CD4-positive, alpha-beta T cell treated with Interleukin-6 for 4 hours (primary cell): Measurements from ENCODE around the gene OR2AG2.
A peak's percentile ranks its signal among the peaks of the same experiment; 100 is the strongest.

ENCODE experiments used
- DNase-seq: peaks from one replicate; pipeline ENCODE4 v3.0.0-alpha.2; 2020; ENCODE audit warnings: mixed read lengths

OR2AG2 gene

DNA sequence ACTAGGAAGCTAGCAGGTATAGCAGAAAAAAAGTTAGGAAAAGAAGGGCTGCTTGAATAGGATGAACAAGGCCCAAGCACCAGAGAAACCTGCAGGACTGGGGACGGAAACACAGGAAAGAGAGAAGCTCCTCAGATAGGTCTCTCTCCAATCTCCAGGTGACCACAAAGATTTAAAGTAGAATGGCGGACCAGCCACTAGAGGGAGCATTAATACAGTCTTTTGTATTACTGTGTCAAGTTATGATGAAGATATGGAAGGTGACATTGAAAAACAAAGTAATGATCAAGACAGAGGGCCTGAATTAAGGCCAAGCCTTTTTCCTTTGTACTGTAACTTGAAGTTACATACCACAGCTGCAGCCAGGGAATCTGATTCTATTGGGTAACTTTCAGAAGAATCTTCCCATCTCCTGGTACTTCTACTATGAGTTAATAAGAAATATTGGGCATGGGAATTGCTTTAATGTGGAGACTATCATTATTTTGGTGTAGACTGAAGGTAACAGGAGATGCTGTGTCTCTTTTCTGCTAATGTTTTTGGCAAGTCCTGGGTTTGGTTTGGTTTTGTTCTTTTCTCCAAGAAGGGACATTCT is 33.8 kb downstream of the OR2AG2 start:
- DNase-seq, result peak; percentile 80

DNA sequence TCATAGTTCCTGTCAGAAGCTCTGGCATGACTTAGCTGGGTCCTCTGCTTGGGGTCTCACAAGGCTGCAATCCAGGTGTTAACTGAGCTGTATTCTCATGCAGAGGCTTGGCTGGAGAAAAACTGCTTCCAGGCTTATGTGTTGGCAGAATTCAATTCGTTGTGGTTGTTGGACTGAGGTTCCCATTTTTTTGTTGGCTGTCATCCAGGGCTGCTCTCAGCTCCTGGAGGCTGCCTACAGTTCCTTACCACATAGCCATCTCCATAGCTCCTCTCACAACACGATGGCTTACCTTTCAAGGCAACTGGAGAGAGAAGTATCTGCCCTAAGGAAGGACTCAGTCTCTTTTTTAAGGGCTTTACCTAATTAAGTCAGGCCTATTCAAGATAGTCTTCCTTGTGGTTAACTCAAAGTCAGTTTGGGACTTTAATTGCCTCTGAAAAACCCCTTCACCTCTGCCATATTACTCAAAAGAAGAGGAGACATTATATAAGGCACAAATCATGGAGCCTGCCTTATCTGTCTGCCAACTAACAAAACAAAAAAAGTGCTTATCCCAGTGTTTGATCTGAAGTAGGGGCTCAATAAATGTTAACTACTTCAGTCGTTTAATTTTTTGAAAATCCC is 35.2 kb downstream of the OR2AG2 start:
- no peak for DNase-seq

DNA sequence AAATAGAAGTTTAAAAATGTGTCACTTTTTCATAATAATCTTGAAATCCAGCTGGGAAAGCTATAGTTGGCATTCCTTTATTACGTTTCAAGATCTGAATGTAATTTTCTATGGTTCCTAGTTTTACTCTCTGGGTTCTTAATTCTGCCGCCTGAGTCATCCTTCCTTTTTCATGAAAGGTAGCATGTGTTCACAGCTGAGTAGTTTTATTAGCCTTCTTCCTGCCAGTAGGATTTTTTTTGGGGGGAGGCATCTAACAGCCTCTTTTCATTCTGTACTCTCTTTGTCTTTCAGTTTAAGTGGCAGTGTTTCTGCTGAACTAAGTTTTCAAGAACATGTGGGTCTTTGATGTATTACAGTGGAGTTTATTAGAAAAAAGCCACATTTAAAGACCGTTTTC is 36.5 kb downstream of the OR2AG2 start:
- DNase-seq, result peak; percentile 31

DNA sequence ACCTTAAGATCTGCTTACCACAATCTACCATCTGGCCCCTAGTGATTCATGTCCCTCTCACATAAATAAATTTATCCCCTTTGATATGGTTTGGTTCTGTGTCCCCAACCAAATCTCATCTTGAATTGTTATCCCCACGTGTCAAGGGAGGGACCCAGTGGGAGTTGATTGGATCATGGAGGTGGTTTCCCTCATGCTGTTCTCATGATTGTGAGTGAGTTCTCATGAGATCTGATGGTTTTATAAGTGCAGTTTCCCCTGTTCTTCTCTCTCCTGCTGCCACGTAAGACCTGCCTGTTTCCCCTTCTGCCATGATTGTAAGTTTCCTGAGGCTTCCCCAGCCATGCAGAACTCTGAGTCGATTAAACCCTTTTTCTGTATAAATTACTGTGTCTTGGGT is 37.2 kb downstream of the OR2AG2 start:
- DNase-seq, result no peak

DNA sequence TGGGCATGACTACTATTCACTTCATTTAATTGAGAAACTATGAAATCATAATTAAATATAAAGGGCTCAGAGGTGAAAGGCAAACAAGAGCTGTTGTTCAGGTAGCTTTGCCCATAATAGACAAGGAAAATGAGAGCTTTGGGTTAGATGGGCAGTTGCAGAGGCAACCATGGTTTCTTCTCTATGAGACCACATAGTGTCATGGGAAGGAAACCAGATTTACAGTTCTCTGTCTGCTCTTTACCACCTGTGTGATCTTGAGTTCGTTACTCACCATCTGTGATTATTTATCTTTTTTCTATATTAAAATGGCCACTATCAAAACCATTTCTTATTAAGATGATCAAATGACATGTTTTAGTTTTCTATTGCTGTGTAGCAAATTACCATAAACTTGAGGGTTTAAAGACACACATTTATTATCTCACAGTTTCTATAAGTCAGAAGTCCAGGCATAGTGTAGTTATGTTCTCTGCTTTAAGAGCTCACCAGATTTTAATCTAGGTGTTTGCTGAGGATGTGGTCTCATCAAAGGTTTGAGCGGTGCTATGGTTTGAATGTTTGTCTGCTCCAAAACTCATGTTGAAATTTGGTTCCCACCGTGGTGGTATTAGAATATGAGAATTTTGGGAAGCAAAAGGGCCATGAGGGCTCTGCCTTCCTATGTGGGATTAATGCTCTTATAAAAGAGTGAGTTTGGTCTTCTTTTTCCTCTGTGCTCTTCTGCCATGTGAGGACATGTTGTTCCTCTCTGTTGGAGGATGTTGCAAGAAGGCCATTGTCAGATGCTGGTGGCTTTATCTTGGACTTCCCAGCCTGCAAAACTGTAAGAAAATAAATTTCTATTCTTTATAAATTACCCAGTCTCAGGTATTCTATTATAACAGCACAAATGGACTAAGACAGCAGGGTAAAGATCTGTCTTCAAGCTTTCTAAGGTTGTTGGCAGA is 38.2 kb downstream of the OR2AG2 start:
- peak; percentile 28 for DNase-seq

DNA sequence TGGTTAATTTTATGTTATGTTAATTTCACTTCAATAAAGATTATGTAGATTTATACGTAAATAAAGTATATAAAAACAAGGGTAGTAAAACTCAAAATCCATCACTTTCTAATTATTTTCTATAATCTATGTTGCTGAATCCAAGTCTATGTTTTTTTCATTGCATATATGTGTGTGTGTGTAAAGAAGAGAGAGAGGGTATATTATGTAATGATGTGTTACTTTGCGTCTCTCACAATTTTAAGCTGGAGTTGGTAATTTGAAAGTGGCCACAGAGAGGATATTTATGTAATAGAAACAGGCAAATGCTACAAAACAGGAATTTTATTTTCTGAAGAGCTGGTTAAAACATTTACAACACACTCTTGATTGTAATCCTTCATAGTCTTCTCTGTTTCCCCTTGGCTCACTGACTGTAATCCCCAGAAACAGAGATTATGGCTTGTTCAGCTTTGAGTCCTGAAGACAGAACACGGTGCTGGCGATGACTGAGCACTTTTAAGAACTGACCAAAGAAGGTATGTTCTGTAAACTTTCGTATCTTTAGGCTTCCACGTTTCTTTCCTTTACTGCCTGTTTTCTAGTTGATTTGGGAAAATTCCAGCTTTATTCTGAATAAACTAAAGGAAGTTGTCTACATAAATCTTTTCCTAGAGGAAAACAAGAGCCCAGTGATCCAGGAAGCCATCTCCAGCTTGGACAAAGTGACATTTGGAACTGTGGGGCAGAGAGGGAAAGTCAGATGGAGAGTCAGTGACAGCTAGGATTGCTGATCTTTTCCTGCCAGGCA is 43.6 kb downstream of the OR2AG2 start:
- DNase-seq, result no peak

DNA sequence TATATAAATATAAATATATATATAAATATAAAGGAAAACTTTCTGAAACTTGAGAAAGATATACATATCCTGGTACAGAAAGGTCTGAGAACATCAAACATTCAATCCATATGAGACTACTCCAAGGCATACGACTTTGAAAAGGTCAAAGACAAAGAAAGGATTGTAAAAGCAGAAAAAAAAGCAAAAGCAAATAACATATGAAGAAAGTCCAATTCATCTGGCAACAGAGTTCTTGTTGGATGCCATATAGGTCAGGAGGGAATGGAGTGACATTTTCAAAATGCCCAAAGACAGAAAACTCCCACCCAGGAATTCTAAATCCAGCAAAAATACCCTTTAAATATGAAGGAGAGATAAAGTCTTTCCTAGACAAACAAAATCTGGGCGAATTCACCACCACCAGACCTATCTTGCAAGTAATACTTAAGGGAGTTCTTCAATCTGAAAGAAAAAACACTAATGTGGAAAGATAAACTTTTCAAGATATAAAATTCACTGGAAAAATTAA is 46.3 kb downstream of the OR2AG2 start:
- no peak for DNase-seq

DNA sequence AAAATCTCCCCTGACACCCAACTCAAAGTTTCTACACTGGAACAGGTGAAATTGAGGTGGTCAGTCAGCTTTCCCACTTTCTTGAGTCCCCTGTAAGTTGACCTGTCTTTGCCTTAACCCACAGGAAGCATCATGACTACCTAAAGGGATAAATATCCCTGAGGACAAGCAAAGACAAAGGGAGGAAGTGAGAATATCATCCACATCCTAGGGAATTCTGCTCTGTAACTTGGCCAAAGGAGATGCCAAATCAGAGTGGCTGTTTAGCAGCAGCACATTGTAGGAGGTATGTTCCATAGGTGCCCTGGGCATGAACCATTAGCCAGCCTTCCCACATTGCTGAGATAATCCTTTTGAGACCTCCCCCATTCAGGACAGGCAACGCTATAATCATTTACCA is 47.8 kb downstream of the OR2AG2 start:
- no peak for DNase-seq

DNA sequence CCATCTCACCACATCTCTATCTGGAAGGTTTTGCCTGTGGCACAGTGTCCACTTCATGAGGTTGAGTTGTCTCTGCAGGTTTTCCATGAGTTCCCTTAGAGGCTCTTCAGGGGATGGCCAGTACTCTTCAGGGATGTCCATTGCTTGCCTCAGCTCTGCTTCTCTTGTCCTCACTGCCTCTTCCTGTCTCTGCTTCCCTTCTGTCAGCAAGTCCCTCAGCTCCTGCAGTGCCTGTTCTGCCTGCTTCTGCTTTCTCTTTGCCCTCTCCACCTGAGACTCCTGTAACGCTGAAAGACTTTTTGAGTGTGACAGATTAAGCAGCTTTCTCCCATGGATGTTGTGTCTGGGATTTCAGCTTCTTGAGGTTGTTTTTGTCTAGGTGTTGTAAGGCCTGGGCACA is 50.4 kb downstream of the OR2AG2 start:
- no peak for DNase-seq

DNA sequence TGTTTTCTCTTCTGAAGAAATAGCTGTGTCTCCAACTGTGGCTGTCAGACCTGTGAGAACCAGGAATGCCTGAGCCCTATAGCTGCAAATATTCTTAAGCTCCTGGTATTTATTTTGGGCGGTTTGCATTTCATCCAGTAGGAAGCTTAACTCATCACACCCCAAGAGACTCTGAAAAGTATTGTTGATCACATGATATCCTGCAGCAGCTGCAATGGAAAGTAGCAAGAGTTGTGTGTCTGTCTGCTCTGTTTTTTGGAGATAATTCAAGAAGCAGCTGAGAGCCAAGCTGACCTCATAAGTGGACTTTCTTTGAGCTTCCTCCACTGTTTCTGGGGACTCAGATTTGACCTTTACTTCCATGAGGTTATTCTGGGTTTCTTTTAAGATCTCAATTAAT is 52.2 kb downstream of the OR2AG2 start:
- no peak for DNase-seq

DNA sequence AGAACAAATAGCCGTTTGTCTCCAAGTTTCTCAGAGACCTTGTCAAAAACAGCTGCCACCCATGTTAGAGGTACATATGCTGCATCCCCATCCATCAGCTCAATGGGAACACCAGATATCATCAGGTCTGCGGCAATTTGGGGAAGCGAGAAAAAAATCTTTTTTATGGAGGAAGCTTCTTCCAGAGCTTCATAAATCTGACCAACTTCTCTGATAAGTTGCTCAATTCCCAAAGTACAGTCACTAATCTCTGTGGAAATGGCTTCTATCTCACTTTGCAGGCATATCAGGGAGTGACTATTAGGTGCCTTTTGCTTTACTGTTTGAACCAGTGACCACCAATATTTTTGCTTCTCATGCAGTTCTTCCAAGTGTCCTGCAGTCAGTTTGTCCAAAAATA is 54.4 kb downstream of the OR2AG2 start:
- no peak for DNase-seq
